Mesendoderm (in vitro differentiated cells): ENCODE measurements around the gene OR6B1.
"Not testable (repeated sequence)": the region's sequence is repeated elsewhere in the genome, so short reads cannot be mapped to it uniquely, and the experiment has no call there.

Source experiments
- DNase-seq: peaks from one replicate; pipeline ENCODE4 v3.0.0; 2013
- H2AK5ac ChIP-seq: 2 replicates; pipeline ENCODE4 v1.6.1; 2013; ENCODE audit warnings: low read length, inconsistent platforms
- H2BK120ac ChIP-seq: 2 replicates; pipeline ENCODE4 v1.6.1; 2013; ENCODE audit warnings: low read depth, mild to moderate bottlenecking, low read length, moderate library complexity, mixed read lengths
- H2BK15ac ChIP-seq: replicated peaks from 2 replicates; pipeline ENCODE4 v1.6.1; 2013; ENCODE audit warnings: low read depth, mild to moderate bottlenecking, moderate library complexity
- H2BK5ac ChIP-seq: 2 replicates; pipeline ENCODE4 v1.6.1; 2013; ENCODE audit warnings: low read length, inconsistent platforms
- H3K18ac ChIP-seq: 2 replicates; pipeline ENCODE4 v1.6.1; 2013; ENCODE audit warnings: mild to moderate bottlenecking, low read length, mixed read lengths
- H3K23ac ChIP-seq: one replicate; pipeline ENCODE4 v1.6.1; 2013; ENCODE audit warnings: low read length
- H3K27ac ChIP-seq: 2 replicates; pipeline ENCODE4 v1.5.1; 2013; ENCODE audit warnings: low read depth, mild to moderate bottlenecking, inconsistent platforms, low read length, moderate library complexity
- H3K27me3 ChIP-seq: 2 replicates; pipeline ENCODE4 v1.6.1; 2013; ENCODE audit warnings: low read length, control low read depth, mild to moderate bottlenecking, inconsistent platforms; ENCODE audit not compliant: insufficient read depth, poor library complexity
- H3K36me3 ChIP-seq: 2 replicates; pipeline ENCODE4 v1.6.1; 2013; ENCODE audit warnings: low read length, inconsistent platforms; ENCODE audit not compliant: control insufficient read depth, insufficient read depth
- H3K4ac ChIP-seq: one replicate; pipeline ENCODE4 v1.6.1; 2013; ENCODE audit warnings: low read depth, mild to moderate bottlenecking, low read length, moderate library complexity
- H3K4me1 ChIP-seq: 2 replicates; pipeline ENCODE4 v1.6.1; 2013; ENCODE audit warnings: low read depth, low read length, inconsistent platforms; ENCODE audit not compliant: control insufficient read depth
- H3K4me2 ChIP-seq: 2 replicates; pipeline ENCODE4 v1.6.1; 2013; ENCODE audit warnings: low read length
- H3K4me3 ChIP-seq: 2 replicates; pipeline ENCODE4 v1.5.1; 2013; ENCODE audit warnings: mild to moderate bottlenecking, low read length
- H3K56ac ChIP-seq: one replicate; pipeline ENCODE4 v1.6.1; 2013; ENCODE audit warnings: low read length
- H3K79me1 ChIP-seq: 2 replicates; pipeline ENCODE4 v1.6.1; 2013; ENCODE audit warnings: low read length, inconsistent platforms
- H3K79me2 ChIP-seq: 2 replicates; pipeline ENCODE4 v1.6.1; 2013; ENCODE audit warnings: mild to moderate bottlenecking, low read length; ENCODE audit not compliant: control insufficient read depth, insufficient read depth
- H3K9ac ChIP-seq: 2 replicates; pipeline ENCODE4 v1.6.1; 2013; ENCODE audit warnings: low read length, inconsistent platforms
- H4K5ac ChIP-seq: one replicate; pipeline ENCODE4 v1.6.1; 2013; ENCODE audit warnings: low read length
- H4K8ac ChIP-seq: one replicate; pipeline ENCODE4 v1.6.1; 2013; ENCODE audit warnings: low read depth, mild to moderate bottlenecking, control low read depth, low read length, moderate library complexity
- WGBS: extraction: QIAGEN DNeasy Blood & Tissue Kit; methylation state at CpG from one replicate; pipeline ENCODE4 v1.1.7; 2013; ENCODE audit warnings: low lambda C conversion rate, missing lambda C conversion rate; ENCODE audit not compliant: insufficient coverage; ENCODE audit errors: extremely low coverage; 5-methylcytosine and 5-hydroxymethylcytosine counted together

The OR6B1 gene

DNA sequence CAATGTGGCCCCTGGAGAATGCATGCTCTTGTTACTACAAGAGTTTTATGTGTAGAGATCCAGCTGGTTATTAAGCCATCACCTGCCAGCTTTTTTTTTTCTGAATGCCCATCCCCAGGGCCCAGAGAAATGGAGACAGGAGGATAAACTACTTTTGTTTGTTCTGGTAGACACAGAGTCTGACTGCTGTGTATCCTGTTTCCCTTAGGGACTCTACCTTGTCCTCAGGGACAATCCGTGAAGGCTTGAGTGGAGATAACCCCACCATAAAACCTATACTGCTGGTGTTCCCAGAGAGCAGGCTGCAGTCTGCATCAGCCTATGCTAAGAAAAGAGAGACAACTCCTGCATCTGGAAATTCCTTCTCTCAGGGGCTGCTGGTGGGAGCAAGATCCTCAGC lies 48.5 kb downstream of the OR6B1 start, which contains the start of gene OR2A5:
TSS of gene OR2A5 (plus strand) at position 301 of the 400 bp plus-strand sequence. CDS start 1,454 bp downstream, outside the sequence.
- WGBS: no CpG with 5 or more reads among the region's 1 CpG
- Histone ChIP-seq H3K56ac (no peak within 1 kb of the TSS), H3K4me2 (no peak within 1 kb of the TSS), H2BK15ac (no peak within 1 kb of the TSS), H3K4ac (no peak within 1 kb of the TSS), H3K4me3 (no peak within 1 kb of the TSS), H3K79me2 (no peaks in the 10 kb centered on the region), H3K27me3 (no peaks in the 10 kb centered on the region), H2AK5ac (no peak within 1 kb of the TSS), H3K23ac (no peak within 1 kb of the TSS), H4K8ac (no peak within 1 kb of the TSS), H3K27ac (no peak within 1 kb of the TSS), H3K18ac (no peak within 1 kb of the TSS), H3K9ac (no peak within 1 kb of the TSS), H4K5ac (no peak within 1 kb of the TSS), H2BK120ac (no peak within 1 kb of the TSS), H3K4me1 (no peaks in the 10 kb centered on the region), H3K36me3 (no peaks in the 10 kb centered on the region), H3K79me1 (no peaks in the 10 kb centered on the region), H2BK5ac (no peak within 1 kb of the TSS)
- DNase-seq: no peak

GRCh38 chr7:144049491-144049890 lies 49.4 kb downstream of the OR6B1 start:
- no peak overlapping the region for H4K8ac ChIP-seq
- no peak overlapping the region for H3K27ac ChIP-seq
- no peak overlapping the region for H3K23ac ChIP-seq
- no peak overlapping the region for H3K56ac ChIP-seq
- H2BK15ac ChIP-seq: no peak overlapping the region
- no peaks in the 10 kb centered on the region for H3K79me1 ChIP-seq
- no peak for DNase-seq
- H3K9ac ChIP-seq: no peak overlapping the region
- H3K4me1 ChIP-seq: no peaks in the 10 kb centered on the region
- no peak overlapping the region for H2BK5ac ChIP-seq
- no peak overlapping the region for H3K4ac ChIP-seq
- H2BK120ac ChIP-seq: no peak overlapping the region
- H2AK5ac ChIP-seq: no peak overlapping the region
- H3K27me3 ChIP-seq: no peaks in the 10 kb centered on the region
- H3K36me3 ChIP-seq: no peaks in the 10 kb centered on the region
- H3K79me2 ChIP-seq: no peaks in the 10 kb centered on the region
- no peak overlapping the region for H3K4me3 ChIP-seq
- H3K4me2 ChIP-seq: no peak overlapping the region
- H4K5ac ChIP-seq: no peak overlapping the region
- no CpG with 5 or more reads among the region's 2 CpGs for WGBS
- H3K18ac ChIP-seq: no peak overlapping the region

DNA sequence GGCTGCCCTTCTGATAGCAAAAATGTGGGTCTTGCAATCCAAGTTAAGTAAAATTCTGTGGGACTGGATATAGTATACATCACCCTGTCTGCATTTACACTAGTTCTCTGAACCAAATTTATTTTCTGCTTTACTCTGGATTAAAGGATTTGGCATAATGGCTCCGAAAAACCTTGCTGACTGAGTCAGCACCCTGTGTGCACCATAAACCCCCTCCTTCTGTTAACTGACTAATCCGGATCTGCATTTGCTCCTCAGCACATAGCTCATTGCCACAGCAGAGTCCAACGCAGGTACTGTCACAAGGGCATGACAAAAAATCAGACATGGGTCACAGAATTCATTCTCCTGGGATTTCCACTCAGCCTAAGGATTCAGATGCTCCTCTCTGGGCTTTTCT lies 50.0 kb downstream of the OR6B1 start:
- Histone ChIP-seq H2BK120ac (no peak overlapping the region), H3K27me3 (no peaks in the 10 kb centered on the region), H3K18ac (no peak overlapping the region), H3K9ac (no peak overlapping the region), H3K4ac (no peak overlapping the region), H3K23ac (no peak overlapping the region), H4K5ac (no peak overlapping the region), H3K27ac (no peak overlapping the region), H3K36me3 (no peaks in the 10 kb centered on the region), H4K8ac (no peak overlapping the region), H3K79me2 (no peaks in the 10 kb centered on the region), H3K79me1 (no peaks in the 10 kb centered on the region), H3K4me1 (no peaks in the 10 kb centered on the region), H2BK5ac (no peak overlapping the region), H2AK5ac (no peak overlapping the region), H2BK15ac (no peak overlapping the region), H3K4me2 (no peak overlapping the region), H3K4me3 (no peak overlapping the region), H3K56ac (no peak overlapping the region)
- no CpG with 5 or more reads among the region's 3 CpGs for WGBS
- no peak for DNase-seq

DNA sequence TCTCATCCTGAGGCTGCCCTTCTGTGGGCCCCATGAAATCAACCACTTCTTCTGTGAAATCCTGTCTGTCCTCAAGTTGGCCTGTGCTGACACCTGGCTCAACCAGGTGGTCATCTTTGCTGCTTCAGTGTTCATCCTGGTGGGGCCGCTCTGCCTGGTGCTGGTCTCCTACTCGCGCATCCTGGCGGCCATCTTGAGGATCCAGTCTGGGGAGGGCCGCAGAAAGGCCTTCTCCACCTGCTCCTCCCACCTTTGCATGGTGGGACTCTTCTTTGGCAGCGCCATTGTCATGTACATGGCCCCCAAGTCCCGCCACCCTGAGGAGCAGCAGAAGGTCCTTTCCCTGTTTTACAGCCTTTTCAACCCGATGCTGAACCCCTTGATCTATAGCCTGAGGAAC lies 50.8 kb downstream of the OR6B1 start:
- not testable (repeated sequence) for H3K4me1 ChIP-seq, H2AK5ac ChIP-seq, H3K27me3 ChIP-seq, H2BK5ac ChIP-seq, H2BK15ac ChIP-seq, H3K56ac ChIP-seq, H3K79me2 ChIP-seq, H3K36me3 ChIP-seq, H2BK120ac ChIP-seq, H3K79me1 ChIP-seq, H3K27ac ChIP-seq, H3K18ac ChIP-seq, H3K9ac ChIP-seq, H3K23ac ChIP-seq, H3K4ac ChIP-seq, DNase-seq, H3K4me2 ChIP-seq, H4K5ac ChIP-seq, H3K4me3 ChIP-seq, H4K8ac ChIP-seq
- WGBS: no CpG with 5 or more reads among the region's 8 CpGs

DNA sequence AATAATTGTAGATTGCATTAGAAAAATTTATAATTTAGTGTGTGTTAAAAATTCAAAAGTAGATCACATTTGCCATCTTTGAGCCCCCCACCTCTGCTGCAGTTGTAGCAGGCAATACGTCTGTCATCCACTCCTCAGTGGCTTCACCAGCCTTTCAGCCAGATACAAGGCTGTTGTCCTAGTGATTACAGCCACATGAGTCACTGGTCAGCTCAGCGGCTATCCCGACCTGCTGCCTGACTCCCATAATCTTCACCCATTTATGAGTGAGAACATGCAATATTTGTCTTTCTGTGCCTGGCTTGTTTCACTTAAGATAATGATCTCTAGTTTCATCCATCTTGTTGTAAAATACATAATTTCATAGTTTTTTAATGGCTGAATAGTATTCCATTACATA lies 57.8 kb downstream of the OR6B1 start:
- Histone ChIP-seq H3K27ac (no peak overlapping the region), H3K36me3 (no peaks in the 10 kb centered on the region), H2BK5ac (no peak overlapping the region), H3K9ac (no peak overlapping the region), H4K5ac (no peak overlapping the region), H3K4ac (no peak overlapping the region), H3K56ac (no peak overlapping the region), H3K23ac (no peak overlapping the region), H2BK120ac (no peak overlapping the region), H3K4me1 (no peaks in the 10 kb centered on the region), H3K79me1 (no peaks in the 10 kb centered on the region), H4K8ac (no peak overlapping the region), H3K18ac (no peak overlapping the region), H3K4me3 (no peak overlapping the region), H3K4me2 (no peak overlapping the region), H3K27me3 (no peaks in the 10 kb centered on the region), H2AK5ac (no peak overlapping the region), H2BK15ac (no peak overlapping the region), H3K79me2 (no peaks in the 10 kb centered on the region)
- no peak for DNase-seq
- no CpG with 5 or more reads among the region's 3 CpGs for WGBS
